ENCODE results near the gene B3GNT3. TPM values are rescaled to one million over a fixed set of nuclear protein-coding genes. Genes with fewer than 3 reads are reported as not detected.

Gene B3GNT3
- total and polyA plus RNA-seq, 2 of the 13 experiments (the other 11 are each of a cell fraction or from before 2014, with no cell fraction given) = 0.86 to 4.0 TPM

DNA sequence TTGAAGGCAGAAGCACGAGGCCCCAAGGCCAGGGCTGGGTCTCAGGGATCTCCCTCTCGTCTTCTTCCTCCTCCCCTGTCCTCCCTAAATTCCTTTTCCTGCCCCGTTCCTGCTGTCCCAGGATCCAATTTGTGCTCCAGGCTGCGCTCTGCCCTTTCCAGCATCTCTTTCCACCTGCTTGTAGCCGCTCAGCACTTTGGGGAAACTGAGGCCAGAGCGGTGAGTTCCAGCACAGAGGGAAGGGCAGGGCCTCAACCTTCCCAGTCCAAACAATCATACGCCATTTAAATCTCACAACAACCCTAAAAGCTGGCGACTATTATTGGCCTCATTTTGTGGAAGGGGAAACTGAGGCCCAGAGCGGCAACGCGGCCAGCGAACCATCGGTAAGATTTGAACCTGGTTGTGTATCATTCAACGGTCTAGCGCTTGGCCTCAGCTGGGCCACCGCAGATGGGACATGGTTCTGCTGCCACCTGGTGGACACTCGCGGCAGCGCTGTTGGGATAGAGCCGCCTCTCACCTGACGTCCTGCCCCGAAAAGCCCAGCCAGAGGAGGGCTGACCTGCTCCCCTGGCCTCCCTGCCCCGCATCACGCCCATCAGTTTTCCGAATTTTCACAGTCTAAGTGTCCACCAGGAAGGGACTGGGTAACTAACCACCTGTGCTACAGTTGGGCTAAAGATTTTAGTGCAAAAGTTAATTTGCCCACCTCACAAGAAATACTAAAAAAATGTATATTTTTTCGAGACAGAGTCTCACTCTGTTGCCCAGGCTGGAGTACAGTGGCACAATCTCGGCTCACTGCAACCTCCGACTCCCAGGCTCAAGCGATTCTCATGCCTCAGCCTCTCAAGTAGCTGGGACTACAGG lies 60.6 kb downstream of the B3GNT3 start (continued):
- TF ChIP-seq ZBTB3 (CRISPR knock-in tag; IDR thresholded peaks at IDR 0.05; ENCODE audit: borderline replicate concordance, low read depth) (no peak), POGZ (CRISPR knock-in tag; IDR thresholded peaks at IDR 0.05) (no peak), ZNF652 (CRISPR knock-in tag; IDR thresholded peaks at IDR 0.05; ENCODE audit: borderline replicate concordance, low read depth) (no peak), GFI1 (CRISPR knock-in tag; IDR thresholded peaks at IDR 0.05; ENCODE audit: borderline replicate concordance) (no peak), MATR3 (CRISPR knock-in tag; IDR thresholded peaks at IDR 0.05) (no peak), PRPF4 (IDR thresholded peaks at IDR 0.05; ENCODE audit: low read depth, low read length, poor library complexity, severe bottlenecking) (no peak), SYNCRIP (IDR thresholded peaks at IDR 0.05; ENCODE audit: insufficient read depth, low read depth, low read length) (no peak), NFIB (CRISPR knock-in tag; IDR thresholded peaks at IDR 0.05; ENCODE audit: borderline replicate concordance) (no peak), ZNF558 (CRISPR knock-in tag; IDR thresholded peaks at IDR 0.05; ENCODE audit: borderline replicate concordance) (no peak), MTA3 (CRISPR knock-in tag; IDR thresholded peaks at IDR 0.05) (no peak), FOXO1 (CRISPR knock-in tag; IDR thresholded peaks at IDR 0.05) (peak; percentile 39; the same call in 1 of the 2 replicates), ZNF562 (CRISPR knock-in tag; IDR thresholded peaks at IDR 0.05; ENCODE audit: borderline replicate concordance) (no peak), ZSCAN12 (CRISPR knock-in tag; IDR thresholded peaks at IDR 0.05) (no peak), DNMT3B (CRISPR knock-in tag; conservative IDR thresholded peaks at IDR 0.05) (no peak), ELF3 (CRISPR knock-in tag; IDR thresholded peaks at IDR 0.05) (0 out of 2 replicates have a peak, but pooled peaks have one; percentile 23), STAG1 (CRISPR knock-in tag; IDR thresholded peaks at IDR 0.05) (peak; percentile 98), ARID2 (CRISPR knock-in tag; IDR thresholded peaks at IDR 0.05; ENCODE audit: borderline replicate concordance) (no peak), ESRRA (CRISPR knock-in tag; IDR thresholded peaks at IDR 0.05; ENCODE audit: low read depth) (no peak)
- TF ChIP-seq, protein P1, sequence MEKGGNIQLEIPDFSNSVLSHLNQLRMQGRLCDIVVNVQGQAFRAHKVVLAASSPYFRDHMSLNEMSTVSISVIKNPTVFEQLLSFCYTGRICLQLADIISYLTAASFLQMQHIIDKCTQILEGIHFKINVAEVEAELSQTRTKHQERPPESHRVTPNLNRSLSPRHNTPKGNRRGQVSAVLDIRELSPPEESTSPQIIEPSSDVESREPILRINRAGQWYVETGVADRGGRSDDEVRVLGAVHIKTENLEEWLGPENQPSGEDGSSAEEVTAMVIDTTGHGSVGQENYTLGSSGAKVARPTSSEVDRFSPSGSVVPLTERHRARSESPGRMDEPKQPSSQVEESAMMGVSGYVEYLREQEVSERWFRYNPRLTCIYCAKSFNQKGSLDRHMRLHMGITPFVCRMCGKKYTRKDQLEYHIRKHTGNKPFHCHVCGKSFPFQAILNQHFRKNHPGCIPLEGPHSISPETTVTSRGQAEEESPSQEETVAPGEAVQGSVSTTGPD (CRISPR knock-in tag; IDR thresholded peaks at IDR 0.05) = no peak
- TF ChIP-seq, protein P2, sequence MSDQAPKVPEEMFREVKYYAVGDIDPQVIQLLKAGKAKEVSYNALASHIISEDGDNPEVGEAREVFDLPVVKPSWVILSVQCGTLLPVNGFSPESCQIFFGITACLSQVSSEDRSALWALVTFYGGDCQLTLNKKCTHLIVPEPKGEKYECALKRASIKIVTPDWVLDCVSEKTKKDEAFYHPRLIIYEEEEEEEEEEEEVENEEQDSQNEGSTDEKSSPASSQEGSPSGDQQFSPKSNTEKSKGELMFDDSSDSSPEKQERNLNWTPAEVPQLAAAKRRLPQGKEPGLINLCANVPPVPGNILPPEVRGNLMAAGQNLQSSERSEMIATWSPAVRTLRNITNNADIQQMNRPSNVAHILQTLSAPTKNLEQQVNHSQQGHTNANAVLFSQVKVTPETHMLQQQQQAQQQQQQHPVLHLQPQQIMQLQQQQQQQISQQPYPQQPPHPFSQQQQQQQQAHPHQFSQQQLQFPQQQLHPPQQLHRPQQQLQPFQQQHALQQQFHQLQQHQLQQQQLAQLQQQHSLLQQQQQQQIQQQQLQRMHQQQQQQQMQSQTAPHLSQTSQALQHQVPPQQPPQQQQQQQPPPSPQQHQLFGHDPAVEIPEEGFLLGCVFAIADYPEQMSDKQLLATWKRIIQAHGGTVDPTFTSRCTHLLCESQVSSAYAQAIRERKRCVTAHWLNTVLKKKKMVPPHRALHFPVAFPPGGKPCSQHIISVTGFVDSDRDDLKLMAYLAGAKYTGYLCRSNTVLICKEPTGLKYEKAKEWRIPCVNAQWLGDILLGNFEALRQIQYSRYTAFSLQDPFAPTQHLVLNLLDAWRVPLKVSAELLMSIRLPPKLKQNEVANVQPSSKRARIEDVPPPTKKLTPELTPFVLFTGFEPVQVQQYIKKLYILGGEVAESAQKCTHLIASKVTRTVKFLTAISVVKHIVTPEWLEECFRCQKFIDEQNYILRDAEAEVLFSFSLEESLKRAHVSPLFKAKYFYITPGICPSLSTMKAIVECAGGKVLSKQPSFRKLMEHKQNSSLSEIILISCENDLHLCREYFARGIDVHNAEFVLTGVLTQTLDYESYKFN (CRISPR knock-in tag; conservative IDR thresholded peaks at IDR 0.05) = no peak
- TF ChIP-seq, protein P3, sequence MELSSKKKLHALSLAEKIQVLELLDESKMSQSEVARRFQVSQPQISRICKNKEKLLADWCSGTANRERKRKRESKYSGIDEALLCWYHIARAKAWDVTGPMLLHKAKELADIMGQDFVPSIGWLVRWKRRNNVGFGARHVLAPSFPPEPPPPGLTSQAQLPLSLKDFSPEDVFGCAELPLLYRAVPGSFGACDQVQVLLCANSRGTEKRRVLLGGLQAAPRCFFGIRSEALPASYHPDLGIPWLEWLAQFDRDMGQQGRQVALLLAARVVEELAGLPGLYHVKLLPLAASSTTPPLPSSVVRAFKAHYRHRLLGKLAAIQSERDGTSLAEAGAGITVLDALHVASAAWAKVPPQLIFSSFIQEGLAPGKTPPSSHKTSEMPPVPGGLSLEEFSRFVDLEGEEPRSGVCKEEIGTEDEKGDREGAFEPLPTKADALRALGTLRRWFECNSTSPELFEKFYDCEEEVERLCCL (CRISPR knock-in tag; IDR thresholded peaks at IDR 0.05; ENCODE audit: borderline replicate concordance) = no peak
- TF ChIP-seq, protein P4, sequence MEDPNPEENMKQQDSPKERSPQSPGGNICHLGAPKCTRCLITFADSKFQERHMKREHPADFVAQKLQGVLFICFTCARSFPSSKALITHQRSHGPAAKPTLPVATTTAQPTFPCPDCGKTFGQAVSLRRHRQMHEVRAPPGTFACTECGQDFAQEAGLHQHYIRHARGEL (CRISPR knock-in tag; IDR thresholded peaks at IDR 0.05) = no peak
- TF ChIP-seq, protein P5, sequence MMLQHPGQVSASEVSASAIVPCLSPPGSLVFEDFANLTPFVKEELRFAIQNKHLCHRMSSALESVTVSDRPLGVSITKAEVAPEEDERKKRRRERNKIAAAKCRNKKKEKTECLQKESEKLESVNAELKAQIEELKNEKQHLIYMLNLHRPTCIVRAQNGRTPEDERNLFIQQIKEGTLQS (CRISPR knock-in tag; IDR thresholded peaks at IDR 0.05) = no peak

Measured in HepG2 (cell line).